Mesenchymal stem cell (in vitro differentiated cells and primary cell): ENCODE data around the gene TPM1.
A peak's percentile ranks its signal among the peaks of the same experiment; 100 is the strongest.

Experiments
- DNase-seq: peaks from one replicate; pipeline ENCODE4 v3.0.0-alpha.2; 2013
- H2AFZ ChIP-seq: one replicate; pipeline ENCODE4 v1.6.1; 2013; ENCODE audit warnings: low read depth, mild to moderate bottlenecking, control low read depth, inconsistent platforms, low read length, moderate library complexity
- H2AK5ac ChIP-seq: 2 replicates; pipeline ENCODE4 v1.6.1; 2013; ENCODE audit warnings: low read length, moderate library complexity, mild to moderate bottlenecking, inconsistent platforms; ENCODE audit not compliant: severe bottlenecking
- H2BK120ac ChIP-seq: one replicate; pipeline ENCODE4 v1.6.1; 2013; ENCODE audit warnings: low read depth, mild to moderate bottlenecking, inconsistent platforms, low read length, moderate library complexity
- H2BK12ac ChIP-seq, 2 experiments: one replicate each; pipeline ENCODE4 v1.6.1; 2013; ENCODE audit warnings: inconsistent platforms in 2 of 2, low read length in 2 of 2, mild to moderate bottlenecking in 2 of 2, moderate library complexity in 2 of 2, control low read depth in 1 of 2
- H2BK15ac ChIP-seq: one replicate; pipeline ENCODE4 v1.6.1; 2013; ENCODE audit warnings: mild to moderate bottlenecking, low read depth, inconsistent platforms; ENCODE audit not compliant: poor library complexity, severe bottlenecking
- H2BK5ac ChIP-seq: 2 replicates; pipeline ENCODE4 v1.6.1; 2013; ENCODE audit warnings: low read depth, mild to moderate bottlenecking, low read length, control low read depth, inconsistent platforms; ENCODE audit not compliant: poor library complexity, severe bottlenecking
- H3K14ac ChIP-seq, 2 experiments: one replicate each; pipeline ENCODE4 v1.6.1; 2013; ENCODE audit warnings: inconsistent platforms in 2 of 2, low read length in 2 of 2, control low read depth in 1 of 2, mild to moderate bottlenecking in 1 of 2, moderate library complexity in 1 of 2
- H3K18ac ChIP-seq, 2 experiments: one replicate each; pipeline ENCODE4 v1.6.1; 2013; ENCODE audit warnings: inconsistent platforms in 2 of 2, low read length in 2 of 2, control low read depth in 1 of 2, low read depth in 1 of 2, mild to moderate bottlenecking in 1 of 2
- H3K23ac ChIP-seq, 2 experiments: one replicate each; pipeline ENCODE4 v1.6.1; 2013; ENCODE audit warnings: inconsistent platforms in 2 of 2, low read length in 2 of 2, mild to moderate bottlenecking in 2 of 2, moderate library complexity in 2 of 2, control low read depth in 1 of 2
- H3K27ac ChIP-seq: 2 replicates; pipeline ENCODE4 v1.5.1; 2013; ENCODE audit warnings: mild to moderate bottlenecking, moderate library complexity, low read length, control low read depth, inconsistent platforms; ENCODE audit not compliant: poor library complexity, severe bottlenecking
- H3K27me3 ChIP-seq, 2 experiments: 2 replicates each; pipeline versions ENCODE4 v1.6.1 to v1.7.0; 2013; ENCODE audit warnings: low read length in 2 of 2, mild to moderate bottlenecking in 2 of 2, moderate library complexity in 2 of 2, control low read depth in 1 of 2, inconsistent platforms in 1 of 2; ENCODE audit not compliant: control insufficient read depth in 1 of 2, insufficient read depth in 1 of 2
- H3K36me3 ChIP-seq, 2 experiments: 2 replicates each; pipeline versions ENCODE4 v1.6.1 to v1.7.0; 2013; ENCODE audit warnings: low read length in 2 of 2, control low read depth in 1 of 2, inconsistent platforms in 1 of 2, low read depth in 1 of 2, mild to moderate bottlenecking in 1 of 2; ENCODE audit not compliant: insufficient read depth in 2 of 2, control insufficient read depth in 1 of 2
- H3K4ac ChIP-seq, 2 experiments: one replicate each; pipeline ENCODE4 v1.6.1; 2013; ENCODE audit warnings: inconsistent platforms in 2 of 2, low read length in 2 of 2, mild to moderate bottlenecking in 2 of 2, moderate library complexity in 2 of 2, control low read depth in 1 of 2, low read depth in 1 of 2
- H3K4me1 ChIP-seq: 2 replicates; pipeline ENCODE4 v1.6.1; 2013; ENCODE audit warnings: low read depth, low read length, control low read depth; ENCODE audit not compliant: control insufficient read depth, insufficient read depth
- H3K4me2 ChIP-seq: 2 replicates; pipeline ENCODE4 v1.6.1; 2013; ENCODE audit warnings: low read length, mild to moderate bottlenecking, inconsistent platforms; ENCODE audit not compliant: poor library complexity, severe bottlenecking
- H3K4me3 ChIP-seq, 2 experiments: 2 replicates each; pipeline versions ENCODE4 v1.5.1 to v1.7.0; 2013; ENCODE audit warnings: low read length in 2 of 2, mild to moderate bottlenecking in 2 of 2, control low read depth in 1 of 2, low read depth in 1 of 2; ENCODE audit not compliant: insufficient read depth in 1 of 2
- H3K79me1 ChIP-seq: replicated peaks from 2 replicates; pipeline ENCODE4 v1.6.1; 2013; ENCODE audit warnings: mild to moderate bottlenecking, control low read depth, low read length, inconsistent platforms; ENCODE audit not compliant: poor library complexity, severe bottlenecking
- H3K9ac ChIP-seq: 2 replicates; pipeline ENCODE4 v1.7.0; 2013; ENCODE audit warnings: mild to moderate bottlenecking, low read length, moderate library complexity
- H3K9me3 ChIP-seq: 2 replicates; pipeline ENCODE4 v1.7.0; 2013; ENCODE audit warnings: mild to moderate bottlenecking, low read length; ENCODE audit not compliant: control insufficient read depth
- H4K8ac ChIP-seq: one replicate; pipeline ENCODE4 v1.6.1; 2013; ENCODE audit warnings: inconsistent platforms, mild to moderate bottlenecking, low read length, moderate library complexity
- H4K91ac ChIP-seq: one replicate; pipeline ENCODE4 v1.6.1; 2013; ENCODE audit warnings: mild to moderate bottlenecking, low read length, inconsistent platforms
- WGBS: methylation state at CpG from one replicate; pipeline ENCODE4 v1.1.7; 2013; ENCODE audit warnings: mixed read lengths; 5-methylcytosine and 5-hydroxymethylcytosine counted together

TPM1 gene

DNA sequence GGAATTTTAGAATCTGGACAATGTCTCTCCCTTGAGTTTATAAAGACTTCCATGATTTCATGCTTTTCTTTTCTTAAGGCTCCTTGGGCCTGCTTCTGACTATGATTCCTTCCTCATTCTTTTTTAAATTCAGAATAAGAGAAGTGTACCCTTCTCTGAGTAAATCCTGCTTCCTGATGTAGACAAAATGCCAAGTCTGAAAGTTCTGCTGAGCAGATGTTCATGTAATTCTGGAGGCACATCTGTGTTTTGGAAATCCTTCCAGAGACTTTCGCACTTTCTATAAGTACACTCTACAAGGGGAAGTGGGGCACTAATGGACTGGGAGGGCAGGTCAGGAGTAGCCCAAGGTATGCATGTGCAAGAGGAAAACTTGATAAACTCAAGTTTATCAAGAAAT lies 24.8 kb downstream of the TPM1 start:
- Histone ChIP-seq H2AFZ (no peak overlapping the region), H3K23ac (no peak overlapping the region), H3K9me3 (no peaks in the 10 kb centered on the region), H3K79me1 (peaks cover 3% of the 10 kb centered on the region), H3K27me3 (no peaks in the 10 kb centered on the region), H3K4ac (no peak overlapping the region), H3K4me2 (no peak overlapping the region), H3K27ac (peak overlapping the region; percentile 18), H4K8ac (no peak overlapping the region), H3K9ac (no peak overlapping the region), H2BK120ac (no peak overlapping the region), H2AK5ac (no peak overlapping the region), H3K4me1 (peaks cover 14% of the 10 kb centered on the region), H2BK15ac (no peak overlapping the region), H2BK5ac (no peak overlapping the region), H3K14ac (no peak overlapping the region), H3K4me3 (no peak overlapping the region), H3K18ac (no peak overlapping the region), H3K36me3 (peaks cover 46 to 94% of the 10 kb centered on the region in 2 experiments), H4K91ac (no peak overlapping the region), H2BK12ac (no peak overlapping the region)
- WGBS, result 86% methylated on average over 1 of the region's 1 CpG
- DNase-seq, result no peak

DNA sequence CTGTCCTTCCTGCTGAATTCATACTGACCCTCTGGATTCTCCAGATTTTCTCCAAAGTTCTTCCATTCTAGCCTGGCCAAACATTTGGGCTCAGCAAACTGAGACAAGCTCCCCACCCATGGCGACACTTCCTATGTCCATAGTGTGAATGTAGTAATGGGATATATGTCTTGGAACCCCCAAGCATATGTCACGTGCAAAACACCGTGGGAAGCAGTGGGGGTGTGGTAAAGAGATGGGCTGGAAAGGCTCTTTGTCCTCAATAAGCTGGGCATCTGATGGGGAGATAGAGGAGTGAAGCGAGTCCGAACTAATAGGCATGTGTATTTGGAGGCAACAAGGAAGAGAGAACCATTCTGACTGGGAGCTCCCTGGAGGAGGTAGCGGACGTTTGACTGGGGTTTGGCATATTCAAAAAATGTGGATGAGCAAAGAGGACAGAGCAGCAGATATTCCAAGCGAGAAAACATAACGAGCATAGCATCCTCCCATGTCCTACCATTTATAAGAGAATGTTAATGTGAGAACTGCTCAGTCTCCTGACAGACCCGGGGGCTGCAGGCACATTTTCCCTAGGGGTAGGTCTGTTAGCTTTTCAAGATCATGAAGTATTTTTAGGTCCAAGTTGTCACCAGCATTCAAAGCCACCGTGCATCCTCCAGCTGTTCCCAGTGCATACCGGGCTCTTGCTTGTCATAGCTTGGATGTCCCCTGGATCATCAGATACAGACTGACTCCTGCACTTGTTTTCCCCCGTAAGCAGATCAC lies 25.6 kb downstream of the TPM1 start:
- Histone ChIP-seq H2BK12ac (peak overlapping the region in 1 of 2 experiments; percentile 17), H3K4ac (no peak overlapping the region), H3K36me3 (peaks cover 46 to 91% of the 10 kb centered on the region in 2 experiments), H3K18ac (peak overlapping the region in 1 of 2 experiments; percentile 42), H3K4me2 (no peak overlapping the region), H4K8ac (no peak overlapping the region), H3K27me3 (no peaks in the 10 kb centered on the region), H3K23ac (peak overlapping the region in 1 of 2 experiments; percentile 31), H2BK5ac (no peak overlapping the region), H2AFZ (no peak overlapping the region), H3K4me3 (no peak overlapping the region), H4K91ac (no peak overlapping the region), H3K27ac (peak overlapping the region; percentile 18), H3K9ac (no peak overlapping the region), H3K79me1 (peaks cover 3% of the 10 kb centered on the region), H3K14ac (no peak overlapping the region), H3K4me1 (peaks cover 14% of the 10 kb centered on the region), H2BK15ac (no peak overlapping the region), H3K9me3 (no peaks in the 10 kb centered on the region), H2AK5ac (no peak overlapping the region), H2BK120ac (no peak overlapping the region)
- 92% methylated on average over 10 of the region's 13 CpGs for WGBS
- no peak for DNase-seq

DNA sequence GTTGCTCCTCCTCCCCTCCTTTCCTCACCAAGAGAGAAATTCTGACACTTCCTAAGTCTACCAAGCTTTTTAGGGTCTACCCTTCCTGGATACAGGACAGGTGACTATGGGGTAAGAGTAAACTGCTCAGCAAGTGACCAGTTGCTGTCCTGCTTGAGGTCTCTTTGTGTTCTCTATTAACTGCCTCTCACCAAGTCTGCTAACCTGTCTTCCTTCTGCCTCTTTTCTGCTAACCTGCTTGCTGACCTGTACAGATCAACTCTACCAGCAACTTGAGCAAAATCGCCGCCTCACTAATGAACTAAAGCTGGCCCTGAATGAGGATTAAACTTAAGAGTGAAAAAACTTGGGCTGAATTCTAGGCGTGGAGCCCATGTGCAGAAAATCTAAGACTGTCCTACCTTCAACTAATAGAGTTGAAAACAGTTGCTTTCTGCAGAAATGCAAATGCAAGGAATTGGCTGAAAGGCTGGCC lies 27.1 kb downstream of the TPM1 start:
- 94% methylated on average over 3 of the region's 3 CpGs for WGBS
- no peak overlapping the region for H2BK5ac ChIP-seq
- no peak overlapping the region for H3K9ac ChIP-seq
- no peak overlapping the region for H2AK5ac ChIP-seq
- H3K27ac ChIP-seq, result peak overlapping the region; percentile 60
- H3K4me1 ChIP-seq, result peaks cover 11% of the 10 kb centered on the region
- H3K27me3 ChIP-seq, result no peaks in the 10 kb centered on the region
- no peak overlapping the region for H4K8ac ChIP-seq
- H3K9me3 ChIP-seq, result no peaks in the 10 kb centered on the region
- no peak overlapping the region for H2BK12ac ChIP-seq
- H2BK120ac ChIP-seq, result no peak overlapping the region
- H2AFZ ChIP-seq, result no peak overlapping the region
- no peak overlapping the region for H4K91ac ChIP-seq
- H2BK15ac ChIP-seq, result no peak overlapping the region
- H3K23ac ChIP-seq, result no peak overlapping the region
- H3K14ac ChIP-seq, result no peak overlapping the region
- no peak overlapping the region for H3K4ac ChIP-seq
- H3K4me3 ChIP-seq, result no peak overlapping the region
- DNase-seq, result peak; percentile 34
- H3K18ac ChIP-seq, result no peak overlapping the region
- H3K36me3 ChIP-seq, result peaks cover 39 to 78% of the 10 kb centered on the region in 2 experiments
- no peak overlapping the region for H3K4me2 ChIP-seq
- H3K79me1 ChIP-seq, result peaks cover 3% of the 10 kb centered on the region

DNA sequence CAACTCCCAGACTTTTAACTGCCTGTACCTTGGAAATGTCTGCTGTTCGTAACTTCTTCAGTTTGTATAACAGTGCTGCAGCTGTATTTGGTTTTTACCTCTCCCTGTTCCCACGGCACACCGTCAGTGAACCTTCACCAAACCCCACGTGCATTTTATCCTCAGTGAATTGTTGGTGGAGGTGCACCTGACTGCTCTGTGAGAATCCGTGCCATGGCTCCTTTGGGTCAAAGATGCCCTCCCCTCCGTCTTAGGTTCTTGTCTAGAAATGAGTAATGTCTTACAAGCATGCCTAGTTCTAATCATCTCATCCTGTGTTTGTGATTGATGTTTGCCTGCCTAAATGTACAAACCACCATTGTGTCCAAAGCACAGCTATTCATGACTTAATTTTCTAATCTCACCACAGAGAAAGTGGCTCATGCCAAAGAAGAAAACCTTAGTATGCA lies 28.2 kb downstream of the TPM1 start:
- Histone ChIP-seq H3K9me3 (no peaks in the 10 kb centered on the region), H4K8ac (no peak overlapping the region), H2AFZ (no peak overlapping the region), H2BK120ac (no peak overlapping the region), H2AK5ac (no peak overlapping the region), H3K4me2 (no peak overlapping the region), H2BK12ac (no peak overlapping the region), H3K4me1 (peaks cover 13% of the 10 kb centered on the region), H2BK5ac (no peak overlapping the region), H3K4me3 (no peak overlapping the region), H3K14ac (no peak overlapping the region), H3K79me1 (peaks cover 3% of the 10 kb centered on the region), H3K27me3 (no peaks in the 10 kb centered on the region), H3K9ac (no peak overlapping the region), H2BK15ac (no peak overlapping the region), H3K36me3 (peaks cover 36 to 68% of the 10 kb centered on the region in 2 experiments), H3K18ac (no peak overlapping the region), H3K23ac (no peak overlapping the region), H4K91ac (no peak overlapping the region), H3K27ac (peak overlapping the region; percentile 59), H3K4ac (no peak overlapping the region)
- 98% methylated on average over 4 of the region's 6 CpGs for WGBS
- DNase-seq, result peak; percentile 31
